Posterior cingulate gyrus (tissue), 11 donors: ENCODE measurements around the gene MYO1A.
"Not testable (repeated sequence)": the region's sequence is repeated elsewhere in the genome, so short reads cannot be mapped to it uniquely, and the experiment has no call there.

Source experiments
- DNase-seq, 10 donors: peaks; one replicate each; pipeline versions ENCODE4 v3.0.0 to v3.0.0-alpha.2; 2020 to 2021; ENCODE audit warnings: mixed read lengths in 3 of 10
- intact Hi-C: fragments of 100-400 bp; cut with DNase I; formaldehyde crosslinking; loops from one replicate; pipeline ENCODE4 v1.15.1; 2023

Gene MYO1A

DNA sequence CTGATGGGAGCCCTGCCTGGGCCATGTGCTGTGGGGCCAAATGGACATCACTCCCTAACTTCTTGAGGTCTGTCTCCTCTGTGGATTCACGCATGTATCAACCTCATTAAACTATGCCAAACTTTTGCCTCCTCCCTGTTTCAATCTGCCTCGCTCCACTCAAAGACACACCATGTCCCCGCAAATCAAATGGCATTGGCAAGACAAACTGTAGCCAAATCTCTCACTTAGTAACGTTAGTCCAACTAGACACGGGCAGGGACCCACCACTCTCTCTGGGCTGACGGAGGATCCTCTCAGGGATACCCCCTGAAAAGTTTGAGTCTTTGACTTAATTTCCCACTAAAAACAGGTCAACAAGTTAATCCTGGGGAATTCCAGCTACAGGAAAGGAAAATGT lies 51.6 kb downstream of the MYO1A start:
- intact Hi-C loops, result no loop called here
- no peak for DNase-seq

- intact Hi-C loops, result no loop called here
- peak in 1 of 10 donors; percentile 71 for DNase-seq
These were observed 53.0 kb downstream of the MYO1A start for GRCh38 chr12:56996793-56997545.

- intact Hi-C loops, result no loop called here
- DNase-seq, result peak in 1 of 10 donors; percentile 32
These were observed 53.9 kb downstream of the MYO1A start for GRCh38 chr12:56995930-56996496.

DNA sequence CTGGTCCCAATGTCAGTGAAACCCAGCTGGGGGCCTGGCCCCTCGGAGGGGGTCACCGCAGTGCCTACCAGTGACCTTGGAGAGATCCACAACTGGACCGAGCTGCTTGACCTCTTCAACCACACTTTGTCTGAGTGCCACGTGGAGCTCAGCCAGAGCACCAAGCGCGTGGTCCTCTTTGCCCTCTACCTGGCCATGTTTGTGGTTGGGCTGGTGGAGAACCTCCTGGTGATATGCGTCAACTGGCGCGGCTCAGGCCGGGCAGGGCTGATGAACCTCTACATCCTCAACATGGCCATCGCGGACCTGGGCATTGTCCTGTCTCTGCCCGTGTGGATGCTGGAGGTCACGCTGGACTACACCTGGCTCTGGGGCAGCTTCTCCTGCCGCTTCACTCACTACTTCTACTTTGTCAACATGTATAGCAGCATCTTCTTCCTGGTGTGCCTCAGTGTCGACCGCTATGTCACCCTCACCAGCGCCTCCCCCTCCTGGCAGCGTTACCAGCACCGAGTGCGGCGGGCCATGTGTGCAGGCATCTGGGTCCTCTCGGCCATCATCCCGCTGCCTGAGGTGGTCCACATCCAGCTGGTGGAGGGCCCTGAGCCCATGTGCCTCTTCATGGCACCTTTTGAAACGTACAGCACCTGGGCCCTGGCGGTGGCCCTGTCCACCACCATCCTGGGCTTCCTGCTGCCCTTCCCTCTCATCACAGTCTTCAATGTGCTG lies 54.6 kb downstream of the MYO1A start:
- peak in 1 of 10 donors; percentile 73 for DNase-seq

DNA sequence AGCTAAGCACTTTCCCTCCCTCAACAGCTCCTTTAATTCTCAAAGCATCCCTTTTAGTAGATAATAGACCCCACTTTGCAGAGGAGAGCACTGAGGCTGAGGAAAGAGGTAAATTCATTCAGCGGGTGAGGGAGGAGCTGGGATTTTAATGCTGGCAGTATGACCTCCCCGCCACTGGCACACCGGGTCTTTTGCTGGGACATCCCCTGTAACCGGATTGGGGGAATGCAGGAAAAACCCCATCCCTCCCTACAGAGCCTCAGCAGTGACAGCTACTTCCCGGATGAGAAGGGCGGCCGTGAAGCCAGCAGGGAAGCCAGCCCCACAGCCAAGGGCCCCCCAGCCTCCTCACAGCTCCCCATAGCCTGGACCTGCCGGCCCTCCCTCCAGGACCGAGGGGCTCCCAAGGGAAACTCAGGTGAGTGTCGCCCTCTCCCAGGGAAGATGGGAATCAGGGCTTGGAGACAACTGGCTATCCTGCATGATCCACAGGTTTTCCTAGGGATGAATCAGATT lies 55.6 kb downstream of the MYO1A start:
- intact Hi-C loops, result no loop called here
- peak in 1 of 10 donors; percentile 45 for DNase-seq

More for the DNA sequence above, 54.6 kb downstream of the MYO1A start:
- intact Hi-C loops, result no loop called here

GRCh38 chr12:56993346-56993745 lies 56.6 kb downstream of the MYO1A start:
- DNase-seq, result peak in 1 of 10 donors; percentile 58
- intact Hi-C loops, result no loop called here

- peak in 1 of 10 donors; percentile 77 for DNase-seq
- intact Hi-C loops, result no loop called here
These were observed 58.3 kb downstream of the MYO1A start for GRCh38 chr12:56991319-56992246.

GRCh38 chr12:56990648-56991318 lies 59.1 kb downstream of the MYO1A start:
- DNase-seq, result peak in 1 of 10 donors; percentile 30
- intact Hi-C loops, result no loop called here

DNA sequence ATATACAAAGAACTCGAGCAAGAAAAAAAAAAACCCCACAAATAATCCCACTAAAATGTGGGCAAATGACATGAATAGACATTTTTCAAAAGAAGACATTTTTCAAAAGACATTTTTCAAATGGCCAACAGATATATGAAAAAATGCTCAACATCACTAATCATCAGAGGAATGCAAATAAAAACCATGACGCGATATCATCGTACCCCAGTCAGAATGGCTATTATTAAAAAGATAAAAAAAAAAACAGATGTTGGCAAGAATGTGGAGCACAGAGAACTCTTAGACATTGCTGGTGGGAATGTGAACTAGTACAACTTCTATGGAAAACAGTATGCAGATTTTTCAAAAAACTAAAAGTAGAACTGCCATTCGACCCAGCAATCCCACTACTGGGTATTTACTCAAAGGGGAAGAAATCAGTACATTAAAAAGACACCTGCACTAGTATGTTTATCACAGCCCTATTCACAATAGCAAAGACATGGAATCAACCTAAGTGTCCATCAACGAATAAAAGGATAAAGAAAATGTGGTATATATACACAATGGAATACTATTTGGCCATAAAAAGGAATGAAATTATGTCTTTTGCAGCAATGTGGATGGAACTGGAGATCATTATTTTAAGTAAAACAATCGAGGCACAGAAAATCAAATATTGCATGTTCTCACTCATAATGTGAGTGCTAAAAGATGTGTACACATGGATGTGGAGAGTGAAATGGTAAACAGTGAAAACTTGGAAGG lies 59.9 kb downstream of the MYO1A start:
- DNase-seq, result no peak
- intact Hi-C loops, result no loop called here

GRCh38 chr12:56988207-56988739 lies 61.7 kb downstream of the MYO1A start:
- intact Hi-C loops, result no loop called here
- peak in 1 of 10 donors; percentile 77 for DNase-seq

DNA sequence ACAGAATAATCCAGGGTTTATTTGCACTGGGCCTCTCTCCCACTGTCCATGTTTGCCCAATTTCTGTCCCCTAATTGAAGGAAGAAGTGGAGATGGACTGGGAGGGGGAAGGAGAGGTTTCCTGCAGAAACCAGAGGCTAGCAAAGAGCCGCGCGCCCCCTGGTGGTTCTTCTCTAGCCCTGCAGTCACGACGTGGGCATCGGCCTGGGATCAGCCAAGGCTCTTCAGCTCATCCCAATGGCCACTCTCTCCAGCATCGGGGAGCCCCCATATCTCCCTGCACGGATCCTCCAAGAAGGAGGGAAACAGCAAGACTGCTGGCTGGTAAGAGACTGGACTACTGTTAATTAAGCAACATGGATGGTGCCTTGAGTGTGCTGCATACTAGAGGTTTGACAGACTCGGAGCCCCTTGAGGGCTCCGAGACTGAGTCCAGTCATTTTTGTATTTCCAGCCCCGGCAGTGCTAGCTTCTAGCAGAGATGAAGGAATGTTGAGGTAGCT lies 62.3 kb downstream of the MYO1A start:
- DNase-seq, result peak; percentile 73 to 98 (median 86)
- intact Hi-C loops, result loop anchor here (1.0 to 2.0 kb wide), 2 partner anchors 147 to 230 kb away; no protein-coding TSS in a partner anchor

GRCh38 chr12:56987011-56987410 lies 62.9 kb downstream of the MYO1A start:
- intact Hi-C loops, result loop anchor here (1.0 to 2.0 kb wide), 2 partner anchors 146 to 230 kb away; no protein-coding TSS in a partner anchor

DNA sequence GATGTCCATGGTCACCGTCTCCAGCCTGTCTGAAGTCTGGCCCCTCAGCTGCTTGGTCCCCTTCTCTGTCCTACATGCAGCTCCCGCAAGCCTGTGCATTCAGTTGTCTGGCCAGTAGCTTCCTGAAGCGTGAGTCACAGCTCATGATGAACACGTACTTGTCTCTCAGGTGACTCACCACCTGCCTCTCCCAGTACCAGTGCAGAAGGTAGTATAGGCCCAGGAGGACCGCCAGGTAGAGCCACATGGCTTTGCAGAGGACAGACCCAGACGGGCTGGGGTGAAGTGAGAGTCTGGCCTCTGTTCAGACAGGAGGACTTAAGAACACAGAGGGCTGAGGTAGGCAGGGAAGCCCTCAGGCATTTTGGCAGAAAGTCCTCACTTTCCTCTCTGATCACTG lies 64.2 kb downstream of the MYO1A start:
- intact Hi-C loops, result loop anchor here (2.0 kb wide), 1 partner anchor 145 kb away; no protein-coding TSS in a partner anchor
- peak in 1 of 10 donors; percentile 67 for DNase-seq

More at GRCh38 chr12:56987011-56987410, 62.9 kb downstream of the MYO1A start:
- DNase-seq, result peak in 1 of 10 donors; percentile 29

DNA sequence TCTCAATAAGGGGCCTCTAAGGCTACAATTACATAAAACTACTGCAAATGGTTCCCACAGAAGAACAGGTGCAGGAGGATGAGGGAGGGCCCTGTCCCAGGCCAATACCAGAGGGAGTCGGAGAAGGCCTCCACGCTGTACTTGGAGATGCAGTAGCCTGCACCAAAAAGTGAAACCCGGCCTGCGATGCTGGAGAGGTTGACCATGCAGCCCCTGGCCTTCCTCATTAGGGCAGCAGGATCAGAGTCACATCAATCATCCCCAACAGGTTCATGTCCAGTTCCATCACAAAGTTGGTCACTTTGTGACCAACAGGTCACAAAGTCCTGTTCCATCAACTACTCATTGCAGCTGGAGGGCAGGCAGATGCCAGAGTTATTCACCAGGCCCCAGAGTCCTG lies 66.5 kb downstream of the MYO1A start:
- intact Hi-C loops, result no loop called here
- no peak for DNase-seq

DNA sequence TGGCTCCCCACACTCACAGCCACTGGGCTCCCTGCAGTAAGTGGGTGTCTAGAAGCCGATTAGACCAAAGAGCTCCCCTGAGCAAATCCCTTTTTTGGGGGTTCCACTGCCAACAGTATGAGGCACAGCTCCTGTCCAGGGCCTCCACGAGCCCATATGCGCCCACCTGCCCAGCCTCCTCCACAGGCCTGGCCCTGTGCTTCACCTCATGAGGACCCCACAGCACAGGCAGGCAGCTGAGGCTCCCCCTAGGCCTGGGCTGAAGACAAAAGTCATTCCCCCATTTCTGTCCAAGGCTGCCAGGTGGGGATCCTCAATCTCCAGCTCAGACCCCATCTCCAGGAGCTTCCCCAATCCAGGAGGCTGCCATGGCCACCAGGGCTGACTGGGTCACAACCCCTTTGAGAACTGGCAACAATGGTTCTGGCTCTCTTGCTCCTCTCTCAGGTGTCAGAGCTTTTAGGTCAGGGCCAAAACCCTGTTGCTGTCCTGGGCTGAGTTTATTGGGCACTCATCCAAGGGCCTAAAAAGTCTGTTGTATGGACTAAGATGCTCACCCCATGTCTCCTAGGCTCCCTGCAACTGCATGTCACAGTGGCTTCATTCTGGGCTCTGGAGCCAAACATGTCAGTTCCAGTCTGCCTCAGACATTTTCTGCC lies 67.2 kb downstream of the MYO1A start:
- intact Hi-C loops, result not testable (repeated sequence)
- DNase-seq, result peak in 1 of 10 donors; percentile 45

DNA sequence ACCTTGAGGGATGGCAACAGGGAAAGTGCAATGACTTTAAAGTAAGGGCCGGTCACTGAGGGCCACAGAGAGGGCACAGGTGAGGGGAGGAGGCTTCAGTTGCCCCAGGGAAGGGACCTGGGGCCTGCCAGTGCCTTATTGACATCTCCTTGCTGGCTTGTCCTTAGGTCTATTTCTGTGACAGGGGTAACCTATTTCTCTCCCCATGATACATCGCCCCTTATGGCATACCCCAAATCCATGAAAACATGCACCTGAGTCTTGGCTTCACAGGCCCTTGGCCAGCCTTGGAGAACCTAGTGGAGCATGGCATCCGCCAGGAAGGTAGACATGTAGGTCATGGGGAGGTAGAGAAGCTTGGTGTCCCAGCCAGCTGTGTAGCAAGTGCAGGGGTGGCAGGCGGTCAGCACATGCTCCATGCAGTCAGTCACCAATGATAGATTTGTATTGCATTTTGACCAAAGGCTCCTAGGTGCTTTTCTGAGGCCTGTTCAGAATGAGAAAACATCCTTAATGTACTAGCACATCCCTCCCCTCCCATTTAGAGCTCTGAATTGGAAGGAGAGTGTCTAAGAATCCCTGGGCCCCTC lies 68.9 kb downstream of the MYO1A start:
- intact Hi-C loops, result no loop called here
- DNase-seq, result no peak

- DNase-seq, result no peak
- intact Hi-C loops, result no loop called here
These were observed 69.7 kb downstream of the MYO1A start for GRCh38 chr12:56980268-56980667.
